GM18505 (cell line): ENCODE results near the gene FAM107A.

ENCODE experiments used
- ATAC-seq: cut with Tn5 transposase; IDR thresholded peaks from one replicate; pipeline ENCODE4 v1.9.1; 2021; ENCODE audit not compliant: unreplicated experiment
- POLR2A ChIP-seq: IDR thresholded peaks from 4 replicates; pipeline ENCODE4 v1.6.1; 2011; ENCODE audit warnings: borderline replicate concordance; ENCODE audit not compliant: insufficient read depth, insufficient read length; ENCODE audit errors: extremely low read depth

The FAM107A gene

GRCh38 chr3:58581328-58582091 is 4.3 kb upstream of the FAM107A start:
- ATAC-seq: no peak
- no peak for TF ChIP-seq POLR2A

- no peak for TF ChIP-seq POLR2A
- ATAC-seq: no peak
Observed at GRCh38 chr3:58580826-58581327, 3.7 kb upstream of the FAM107A start.

- no peak for TF ChIP-seq POLR2A
- ATAC-seq: no peak
Observed at GRCh38 chr3:58578873-58579272, 1.7 kb upstream of the FAM107A start.

DNA sequence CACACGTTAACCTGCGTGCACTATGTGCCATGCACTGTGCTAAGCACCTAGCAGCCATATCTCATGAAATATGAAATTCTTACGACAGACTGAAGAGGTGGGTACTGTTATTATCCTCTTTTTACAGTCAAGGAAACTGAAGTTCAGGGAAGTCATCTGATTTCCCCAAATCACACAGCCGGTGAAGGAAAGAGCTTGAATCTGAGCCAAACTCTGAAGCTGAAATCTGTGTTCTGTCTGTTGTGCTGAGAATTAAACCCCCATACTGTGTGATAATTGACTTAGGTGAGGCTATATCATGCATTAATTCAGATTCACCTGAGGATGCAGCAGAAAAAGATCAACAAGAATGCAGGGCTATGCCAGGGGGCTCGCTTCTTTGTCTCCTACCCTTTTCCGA is 475 bp downstream of the FAM107A start:
- ATAC-seq: no peak
- TF ChIP-seq POLR2A: no peak

GRCh38 chr3:58575971-58576652 is 1.1 kb downstream of the FAM107A start:
- ATAC-seq: no peak
- TF ChIP-seq POLR2A: no peak

GRCh38 chr3:58574682-58575081 is 2.5 kb downstream of the FAM107A start:
- ATAC-seq: no peak
- TF ChIP-seq POLR2A: no peak

GRCh38 chr3:58574106-58574505 is 3.1 kb downstream of the FAM107A start:
- ATAC-seq: no peak
- TF ChIP-seq POLR2A: no peak

GRCh38 chr3:58573640-58574039 is 3.6 kb downstream of the FAM107A start:
- no peak for ATAC-seq
- no peak for TF ChIP-seq POLR2A

DNA sequence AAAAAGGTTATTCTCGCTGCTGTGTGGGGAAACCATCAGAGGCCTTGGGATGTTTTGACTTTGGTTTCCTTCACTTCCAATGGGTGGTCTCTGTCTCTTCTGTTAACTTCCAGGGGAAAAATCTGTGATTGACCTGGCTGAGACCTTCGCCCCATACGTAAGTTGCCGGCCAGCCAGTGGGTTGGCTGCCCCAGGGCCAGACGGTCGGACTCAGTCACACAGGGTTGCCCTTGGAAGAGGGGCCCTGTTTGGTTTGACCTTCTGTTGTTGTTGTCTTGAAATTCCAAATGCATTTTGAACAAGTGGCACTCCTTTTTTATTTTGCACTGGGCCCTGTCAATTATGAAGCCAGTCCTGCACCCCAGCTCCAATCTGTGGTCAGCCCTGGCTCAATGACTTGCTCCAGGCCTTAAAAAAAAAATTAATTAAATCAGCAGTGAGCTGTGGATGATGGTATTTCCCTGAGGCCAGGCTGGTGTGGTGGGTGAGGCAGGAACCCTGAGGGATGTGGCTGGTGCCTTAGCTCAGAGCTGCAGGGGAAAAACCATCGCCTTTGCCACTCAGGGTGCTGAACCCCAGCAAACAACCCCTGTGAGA is 4.5 kb downstream of the FAM107A start:
- ATAC-seq: no peak
- TF ChIP-seq POLR2A: no peak

GRCh38 chr3:58572013-58572633 is 5.1 kb downstream of the FAM107A start:
- ATAC-seq: no peak

DNA sequence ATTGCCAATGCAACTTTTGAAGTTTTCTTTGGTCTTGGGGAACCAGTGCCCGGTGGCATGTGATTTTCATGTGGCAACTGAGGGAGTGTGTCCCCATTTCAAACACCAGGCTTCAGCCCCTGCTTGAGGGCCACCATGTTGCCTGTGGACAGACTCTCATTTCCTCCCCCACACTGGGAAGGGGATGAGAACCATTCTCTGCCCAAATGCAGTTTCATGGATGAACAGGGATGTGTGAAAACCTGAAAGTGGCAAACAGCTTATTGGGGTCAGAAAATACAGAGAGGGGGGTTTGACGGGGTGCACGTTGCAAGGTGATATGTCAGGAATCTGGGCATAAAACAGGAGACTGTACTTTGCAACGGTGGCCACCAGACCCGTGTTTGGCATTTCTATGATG is 6.3 kb downstream of the FAM107A start:
- no peak for ATAC-seq

More at GRCh38 chr3:58572013-58572633, 5.1 kb downstream of the FAM107A start:
- no peak for TF ChIP-seq POLR2A

GRCh38 chr3:58569287-58570001 is 7.7 kb downstream of the FAM107A start:
- no peak for TF ChIP-seq POLR2A
- no peak for ATAC-seq

More for the DNA sequence above, 6.3 kb downstream of the FAM107A start:
- TF ChIP-seq POLR2A: no peak

DNA sequence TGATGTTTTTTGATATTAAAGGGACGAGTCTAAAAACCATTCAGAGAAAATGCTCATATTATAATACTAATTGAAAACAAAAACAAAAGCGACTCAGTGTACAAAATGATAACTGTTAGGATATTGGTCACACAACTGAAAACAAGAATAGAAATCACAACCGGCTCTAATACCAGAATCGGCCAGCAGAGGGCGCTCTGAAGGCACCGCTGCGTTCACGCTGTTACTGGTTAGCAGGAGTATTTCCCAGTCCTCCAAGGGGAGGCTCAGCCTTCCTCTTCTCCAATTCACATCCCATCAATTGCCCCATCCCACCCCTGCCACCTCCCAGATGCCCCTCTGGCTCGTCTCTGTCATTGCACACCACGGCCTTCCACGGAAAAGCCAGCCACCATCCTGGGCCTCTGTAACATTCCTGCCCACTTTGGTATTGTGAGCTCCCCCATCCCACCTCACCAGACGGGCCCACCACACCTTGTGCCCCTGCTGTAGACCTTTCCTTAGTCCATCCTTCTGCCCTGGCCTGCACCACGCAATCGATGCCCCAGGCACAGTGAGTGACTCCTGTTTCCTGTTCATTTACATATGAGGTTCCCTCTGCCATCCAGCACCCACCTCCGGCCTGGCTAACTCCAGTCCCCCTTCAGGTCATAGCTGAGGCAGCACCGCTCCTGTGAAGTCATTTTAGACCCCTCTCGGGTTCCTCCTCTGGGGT is 8.5 kb downstream of the FAM107A start:
- no peak for TF ChIP-seq POLR2A
- ATAC-seq: no peak

- TF ChIP-seq POLR2A: no peak
- no peak for ATAC-seq
Observed at GRCh38 chr3:58567251-58567515, 10.0 kb downstream of the FAM107A start.
